HG03066 (cell line): ENCODE data around the gene TICAM2.
"Not testable (repeated sequence)": the region's sequence is repeated elsewhere in the genome, so short reads cannot be mapped to it uniquely, and the experiment has no call there.

Experiments
- ATAC-seq: cut with Tn5 transposase; IDR thresholded peaks from one replicate; pipeline ENCODE4 v1.9.1; 2021; ENCODE audit warnings: low read depth; ENCODE audit not compliant: unreplicated experiment

The TICAM2 gene, protein sequence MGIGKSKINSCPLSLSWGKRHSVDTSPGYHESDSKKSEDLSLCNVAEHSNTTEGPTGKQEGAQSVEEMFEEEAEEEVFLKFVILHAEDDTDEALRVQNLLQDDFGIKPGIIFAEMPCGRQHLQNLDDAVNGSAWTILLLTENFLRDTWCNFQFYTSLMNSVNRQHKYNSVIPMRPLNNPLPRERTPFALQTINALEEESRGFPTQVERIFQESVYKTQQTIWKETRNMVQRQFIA

DNA sequence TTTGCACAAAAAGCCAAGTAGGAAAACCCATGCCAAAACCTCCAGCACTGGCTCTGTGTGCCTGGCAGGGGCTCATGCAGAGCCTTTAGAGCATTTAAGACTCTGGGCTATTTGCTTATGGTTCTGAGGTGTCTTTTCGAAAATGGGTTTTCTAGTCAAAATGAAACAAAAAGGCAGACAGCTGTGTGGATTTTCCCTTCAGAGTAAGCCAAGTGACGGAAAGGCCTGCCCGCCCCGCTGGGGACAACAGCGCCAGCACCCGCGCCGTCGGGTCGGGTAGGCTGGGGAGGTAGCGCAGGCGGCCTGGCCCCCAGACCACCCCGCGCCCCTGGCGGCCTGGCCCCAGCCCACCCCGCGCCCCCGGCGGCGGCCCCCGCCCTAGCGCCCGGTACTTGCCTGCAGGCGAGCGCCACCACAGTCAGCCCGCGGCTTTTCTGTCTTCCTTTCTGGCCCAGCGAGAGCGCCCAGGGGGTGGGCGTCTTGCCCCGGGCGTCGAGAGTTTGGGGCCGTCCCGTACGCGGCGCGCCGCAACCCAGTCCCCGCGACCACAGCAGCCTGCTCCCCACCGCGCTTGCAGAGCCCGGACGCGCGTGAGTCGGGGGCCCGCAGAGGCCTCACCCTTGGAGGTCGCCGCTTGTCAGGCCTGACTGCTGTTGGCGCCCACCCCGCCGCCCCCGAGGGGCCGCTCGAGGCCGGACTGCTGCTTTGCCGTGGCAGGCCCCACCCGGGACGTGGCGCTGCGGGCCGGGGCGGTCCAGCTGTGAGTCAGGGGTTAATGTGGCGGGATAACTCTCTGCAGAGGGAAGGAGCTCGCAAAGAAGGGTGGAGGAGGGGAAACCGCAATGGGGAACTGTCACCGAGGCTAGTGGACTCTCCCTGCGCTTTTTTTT is at the start of gene TICAM2:
Gene TICAM2, minus strand, starts transcription at position 779 of the 890 bp plus-strand sequence. CDS start 21,223 bp downstream, outside the sequence.
- ATAC-seq, result peak; percentile 71

- no peak for ATAC-seq
Measured at GRCh38 chr5:115649541-115649940, 47.3 kb upstream of the TICAM2 start.

GRCh38 chr5:115648056-115648455 is 45.8 kb upstream of the TICAM2 start:
- ATAC-seq, result no peak

DNA sequence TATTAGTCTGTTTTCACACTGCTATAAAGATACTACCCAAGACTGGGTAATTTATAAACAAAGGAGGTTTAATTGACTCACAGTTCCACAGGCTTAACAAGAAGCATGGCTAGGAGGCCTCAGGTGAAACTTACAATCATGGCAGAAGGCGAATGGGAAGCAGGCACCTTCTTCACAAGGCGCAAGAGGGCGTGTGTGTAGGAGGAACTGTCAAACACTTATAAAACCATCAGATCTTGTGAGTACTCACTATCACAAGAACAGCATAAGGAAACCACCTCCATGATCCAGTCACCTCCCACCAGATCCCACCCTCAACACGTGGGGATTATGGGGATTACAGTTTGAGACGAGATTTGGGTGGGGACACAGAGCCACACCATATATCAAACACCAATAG is 43.1 kb upstream of the TICAM2 start:
- not testable (repeated sequence) for ATAC-seq

DNA sequence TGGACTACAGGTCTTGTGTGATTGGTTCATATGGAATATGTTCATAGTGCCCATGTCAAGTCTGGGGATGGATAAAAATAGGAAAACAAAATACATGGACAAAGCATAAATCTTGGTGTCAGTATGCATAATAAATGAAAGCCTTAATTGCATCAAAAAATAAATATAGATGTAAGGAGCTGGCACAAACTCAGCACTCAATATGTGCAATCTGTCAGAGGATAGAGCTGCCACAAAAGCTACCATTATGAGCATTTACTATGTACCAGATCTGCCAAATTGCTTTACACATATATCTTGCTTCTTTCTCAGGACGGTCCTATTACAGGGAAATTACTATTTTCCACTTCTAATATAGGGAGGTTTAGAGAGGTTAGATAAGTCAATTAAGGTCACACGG is 41.8 kb upstream of the TICAM2 start:
- ATAC-seq, result no peak

DNA sequence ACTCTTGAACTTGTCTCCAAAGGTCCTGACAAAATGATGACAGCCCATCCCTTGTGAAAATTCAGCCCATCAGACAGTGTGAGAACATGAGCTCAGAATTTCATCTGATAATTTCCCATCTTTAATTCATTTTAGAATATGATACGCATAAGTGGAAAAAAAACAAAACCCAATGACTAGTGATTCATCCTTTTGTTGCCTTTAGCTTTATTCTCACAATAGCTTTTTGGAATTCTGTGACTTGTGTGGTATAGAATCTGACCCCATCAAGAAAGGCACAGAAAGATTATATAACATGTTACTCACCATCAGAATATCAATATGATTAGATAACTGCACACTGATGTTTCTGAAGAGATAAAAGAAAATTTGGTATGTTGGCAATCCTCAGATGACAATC is 39.7 kb upstream of the TICAM2 start:
- ATAC-seq, result no peak

- ATAC-seq, result peak; percentile 30
Measured at GRCh38 chr5:115640274-115640673, 38.0 kb upstream of the TICAM2 start.

DNA sequence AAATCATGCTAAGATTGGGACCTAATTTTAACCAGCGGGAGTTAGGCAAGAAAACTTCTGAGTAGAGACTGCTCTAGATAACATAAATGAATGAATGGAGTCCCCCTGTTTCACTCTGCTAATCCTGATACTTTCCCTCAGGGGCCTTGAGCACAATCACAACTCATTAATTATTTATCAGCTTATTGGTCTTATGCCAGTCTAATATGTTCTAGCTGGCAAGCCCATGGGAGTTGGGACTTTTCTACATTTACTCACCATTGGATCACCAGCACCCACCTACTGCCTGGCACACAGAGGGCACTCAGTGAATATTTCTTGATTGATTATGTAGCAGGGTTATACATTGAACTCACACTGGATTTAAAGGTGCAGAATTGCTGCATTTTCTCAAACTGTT is 37.1 kb upstream of the TICAM2 start:
- ATAC-seq, result no peak

- ATAC-seq, result no peak
Measured at GRCh38 chr5:115637507-115637906, 35.2 kb upstream of the TICAM2 start.

- ATAC-seq, result no peak
Measured at GRCh38 chr5:115636008-115636407, 33.7 kb upstream of the TICAM2 start.

- ATAC-seq, result peak; percentile 70
Measured at GRCh38 chr5:115634343-115635132, 32.3 kb upstream of the TICAM2 start.

DNA sequence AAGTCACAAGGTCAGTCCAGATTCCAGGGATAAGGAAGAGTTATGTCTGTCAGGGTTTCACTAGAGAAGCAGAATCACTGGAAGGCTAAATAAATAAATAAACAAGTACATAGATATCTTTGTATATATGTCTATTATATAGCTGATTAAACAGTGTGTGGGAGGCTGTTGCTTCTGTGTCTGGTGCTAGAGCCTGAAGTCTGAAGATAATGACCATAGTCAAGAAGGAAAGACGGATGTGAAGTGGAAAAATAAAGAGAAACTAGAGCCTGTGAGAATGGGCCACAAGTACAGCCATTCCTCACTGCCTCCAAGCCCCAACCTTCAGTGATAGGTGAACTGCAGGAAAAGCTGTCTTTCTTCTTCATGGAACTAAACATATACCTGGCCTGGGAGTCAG is 27.6 kb upstream of the TICAM2 start:
- no peak for ATAC-seq

- ATAC-seq, result no peak
Measured at GRCh38 chr5:115627295-115627865, 25.1 kb upstream of the TICAM2 start.

- ATAC-seq, result peak; percentile 32
Measured at GRCh38 chr5:115626445-115626823, 24.2 kb upstream of the TICAM2 start.

DNA sequence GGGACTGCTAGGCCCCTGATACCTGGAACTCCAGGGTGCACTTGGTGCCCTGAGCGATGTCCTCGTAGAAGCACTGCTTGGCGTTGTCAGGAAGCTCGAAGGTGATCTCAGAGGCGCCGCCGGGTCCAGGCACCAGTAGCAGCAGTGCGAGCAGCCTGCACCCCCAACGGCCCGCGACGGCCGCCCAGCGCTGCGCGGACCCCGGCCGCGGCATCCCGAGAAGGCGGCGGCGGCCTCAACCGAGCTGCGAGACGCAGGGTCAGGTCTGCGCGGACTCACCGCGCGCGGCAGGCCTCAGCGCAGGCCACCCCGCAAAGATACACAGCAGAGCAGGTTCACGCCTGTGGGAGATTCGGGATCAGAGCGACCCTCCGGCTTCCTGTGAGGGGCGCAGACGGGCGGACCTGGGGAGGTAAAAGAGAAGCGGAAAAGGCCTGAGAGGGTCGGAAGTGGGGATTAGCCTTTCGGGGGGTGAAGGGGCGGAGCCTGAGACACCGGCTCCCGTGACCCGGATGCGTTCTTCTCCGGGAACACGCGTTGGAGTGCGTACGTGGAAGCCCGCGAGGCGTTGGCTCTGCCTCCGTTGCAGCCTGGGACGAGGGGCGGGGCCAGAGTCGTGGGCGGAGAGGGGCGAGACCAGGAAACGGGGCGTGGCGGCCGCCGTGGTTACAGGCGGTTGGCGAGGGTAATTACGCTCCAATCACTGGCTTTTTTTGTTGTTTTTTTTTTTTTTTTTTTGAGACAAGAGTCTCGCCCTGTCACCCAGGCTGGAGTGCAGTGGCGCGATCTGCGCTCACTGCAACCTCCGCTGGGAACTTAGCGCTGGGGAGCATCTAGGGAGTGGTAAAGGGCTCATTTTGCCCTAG is 23.5 kb upstream of the TICAM2 start, which contains the start of gene TMED7:
Gene TMED7, minus strand, starts transcription at position 458 of the 866 bp plus-strand sequence. Its CDS starts 244 bp downstream, at position 214.
- ATAC-seq, result peak; percentile 86

GRCh38 chr5:115624994-115625393 is 22.7 kb upstream of the TICAM2 start:
- ATAC-seq, result no peak

GRCh38 chr5:115623658-115624057 is 21.4 kb upstream of the TICAM2 start:
- no peak for ATAC-seq

- no peak for ATAC-seq
Measured at GRCh38 chr5:115621365-115621900, 19.2 kb upstream of the TICAM2 start.

- no peak for ATAC-seq
Measured at GRCh38 chr5:115616892-115617291, 14.6 kb upstream of the TICAM2 start.
